ENCODE measurements around the gene TUBA4A. TPM values are rescaled to one million over a fixed set of nuclear protein-coding genes. Genes with fewer than 3 reads are reported as not detected.

The TUBA4A gene
- total and polyA plus RNA-seq, 2 donors, result 21.0 to 102 TPM

GRCh38 chr2:219220652-219221402 is 32.9 kb downstream of the TUBA4A start:
- Histone ChIP-seq H3K27ac (ENCODE audit: low read depth in 1 of 2, low read length in 1 of 2) (no peak overlapping the region), H3K27me3 (ENCODE audit: control insufficient read depth in 2 of 2, insufficient read depth in 1 of 2, low read length in 1 of 2) (peaks cover 0 to 12% of the 10 kb centered on the region in 2 donors), H3K4me1 (ENCODE audit: control insufficient read depth in 2 of 2, insufficient read depth in 2 of 2, low read length in 2 of 2) (peaks cover 18 to 23% of the 10 kb centered on the region in 2 donors), H3K36me3 (ENCODE audit: control insufficient read depth in 2 of 2, insufficient read depth in 2 of 2, low read length in 1 of 2) (peaks cover 61 to 62% of the 10 kb centered on the region in 2 donors), H3K4me3 (ENCODE audit: low read length in 2 of 2) (no peak overlapping the region), H3K9me3 (ENCODE audit: control insufficient read depth in 2 of 2, insufficient read depth in 1 of 2, low read length in 1 of 2) (peaks cover 0 to 3% of the 10 kb centered on the region in 2 donors)
- DNase-seq (ENCODE audit: low read depth in 6 of 9, low spot score in 9 of 9), result no peak
- 98% methylated on average over 19 of the region's 19 CpGs for WGBS

- Histone ChIP-seq H3K4me1 (ENCODE audit: control insufficient read depth in 2 of 2, insufficient read depth in 2 of 2, low read length in 2 of 2) (peaks cover 18 to 23% of the 10 kb centered on the region in 2 donors), H3K27me3 (ENCODE audit: control insufficient read depth in 2 of 2, insufficient read depth in 1 of 2, low read length in 1 of 2) (peaks cover 0 to 12% of the 10 kb centered on the region in 2 donors), H3K27ac (ENCODE audit: low read depth in 1 of 2, low read length in 1 of 2) (no peak overlapping the region), H3K36me3 (ENCODE audit: control insufficient read depth in 2 of 2, insufficient read depth in 2 of 2, low read length in 1 of 2) (peaks cover 53 to 54% of the 10 kb centered on the region in 2 donors), H3K4me3 (ENCODE audit: low read length in 2 of 2) (no peak overlapping the region), H3K9me3 (ENCODE audit: control insufficient read depth in 2 of 2, insufficient read depth in 1 of 2, low read length in 1 of 2) (peaks cover 0 to 3% of the 10 kb centered on the region in 2 donors)
- no peak for DNase-seq (ENCODE audit: low read depth in 6 of 9, low spot score in 9 of 9)
- WGBS, result 97% methylated on average over 18 of the region's 18 CpGs
These were observed 33.8 kb downstream of the TUBA4A start for GRCh38 chr2:219219784-219220532.

DNA sequence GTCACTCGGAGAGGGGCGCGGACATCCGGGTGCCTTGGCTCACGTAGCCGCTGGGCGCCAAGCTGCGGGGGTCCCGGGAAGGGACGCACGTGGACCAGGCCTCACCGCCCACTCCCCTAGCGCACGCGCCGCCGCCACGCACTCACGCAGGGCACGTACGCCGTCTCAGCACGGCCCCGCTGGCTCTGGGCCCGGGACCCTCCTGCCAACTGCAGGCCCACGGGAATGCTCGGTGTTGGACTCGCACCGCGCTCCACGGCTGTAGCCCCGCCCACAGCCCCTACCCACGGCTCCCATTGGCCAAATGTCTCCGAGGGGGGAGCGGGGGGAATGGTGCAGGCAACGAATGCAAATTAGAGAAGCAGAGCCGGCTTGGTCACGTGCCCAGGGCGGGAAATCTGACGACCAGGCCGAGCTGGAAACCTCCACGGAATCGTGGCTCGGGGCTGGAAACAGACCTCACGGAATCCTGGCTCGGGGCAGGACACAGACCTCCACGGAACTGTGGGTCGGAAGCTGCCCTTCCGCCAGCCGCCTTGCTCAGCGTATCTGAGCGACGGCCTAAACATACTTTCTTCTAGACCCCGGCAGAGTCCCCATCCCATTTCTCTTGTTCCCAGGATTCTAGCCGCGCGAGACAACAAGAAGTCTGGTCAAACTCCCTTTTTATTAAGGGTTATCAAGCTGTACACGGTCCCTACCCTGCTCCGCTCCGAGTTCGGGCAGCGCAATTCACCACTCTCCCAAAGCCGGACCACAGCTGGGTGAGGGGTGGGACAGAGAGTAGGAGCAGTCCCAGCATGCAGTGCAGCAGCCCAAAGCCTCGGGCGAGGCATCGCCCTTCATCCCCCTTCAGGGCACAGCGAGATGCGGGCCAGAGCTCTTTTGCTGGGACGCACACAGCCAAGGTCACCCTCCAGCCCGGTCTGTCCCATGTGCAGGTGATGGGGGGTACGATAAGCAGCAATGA is 34.7 kb downstream of the TUBA4A start, which contains the start of gene ABCB6:
Gene ABCB6, minus strand, starts transcription at position 227 of the 970 bp plus-strand sequence. CDS start 285 bp downstream, outside the sequence.
- Histone ChIP-seq H3K27ac (ENCODE audit: low read depth in 1 of 2, low read length in 1 of 2) (peak within 1 kb of the TSS; percentile 64 to 73), H3K4me1 (ENCODE audit: control insufficient read depth in 2 of 2, insufficient read depth in 2 of 2, low read length in 2 of 2) (peaks cover 18 to 23% of the 10 kb centered on the region in 2 donors), H3K4me3 (ENCODE audit: low read length in 2 of 2) (peak within 1 kb of the TSS; percentile 48), H3K36me3 (ENCODE audit: control insufficient read depth in 2 of 2, insufficient read depth in 2 of 2, low read length in 1 of 2) (peaks cover 43 to 52% of the 10 kb centered on the region in 2 donors), H3K27me3 (ENCODE audit: control insufficient read depth in 2 of 2, insufficient read depth in 1 of 2, low read length in 1 of 2) (peaks cover 0 to 12% of the 10 kb centered on the region in 2 donors), H3K9me3 (ENCODE audit: control insufficient read depth in 2 of 2, insufficient read depth in 1 of 2, low read length in 1 of 2) (peaks cover 0 to 3% of the 10 kb centered on the region in 2 donors)
- 22% methylated on average over 71 of the region's 71 CpGs for WGBS
- DNase-seq (ENCODE audit: low read depth in 6 of 9, low spot score in 9 of 9), result peak; percentile 59 to 92 (median 78)

GRCh38 chr2:219218217-219218731 is 35.4 kb downstream of the TUBA4A start:
- Histone ChIP-seq H3K4me1 (ENCODE audit: control insufficient read depth in 2 of 2, insufficient read depth in 2 of 2, low read length in 2 of 2) (peaks cover 18 to 23% of the 10 kb centered on the region in 2 donors), H3K36me3 (ENCODE audit: control insufficient read depth in 2 of 2, insufficient read depth in 2 of 2, low read length in 1 of 2) (peaks cover 36 to 45% of the 10 kb centered on the region in 2 donors), H3K27ac (ENCODE audit: low read depth in 1 of 2, low read length in 1 of 2) (peak overlapping the region; percentile 64 to 73), H3K27me3 (ENCODE audit: control insufficient read depth in 2 of 2, insufficient read depth in 1 of 2, low read length in 1 of 2) (peaks cover 0 to 12% of the 10 kb centered on the region in 2 donors), H3K9me3 (ENCODE audit: control insufficient read depth in 2 of 2, insufficient read depth in 1 of 2, low read length in 1 of 2) (peaks cover 0 to 3% of the 10 kb centered on the region in 2 donors), H3K4me3 (ENCODE audit: low read length in 2 of 2) (peak overlapping the region; percentile 48)
- peak in 1 of 9 donors; percentile 6 for DNase-seq (ENCODE audit: low read depth in 6 of 9, low spot score in 9 of 9)
- WGBS, result 1% methylated on average over 37 of the region's 37 CpGs

- Histone ChIP-seq H3K27ac (ENCODE audit: low read depth in 1 of 2, low read length in 1 of 2) (no peak overlapping the region), H3K9me3 (ENCODE audit: control insufficient read depth in 2 of 2, insufficient read depth in 1 of 2, low read length in 1 of 2) (peaks cover 0 to 3% of the 10 kb centered on the region in 2 donors), H3K36me3 (ENCODE audit: control insufficient read depth in 2 of 2, insufficient read depth in 2 of 2, low read length in 1 of 2) (peaks cover 26 to 27% of the 10 kb centered on the region in 2 donors), H3K4me1 (ENCODE audit: control insufficient read depth in 2 of 2, insufficient read depth in 2 of 2, low read length in 2 of 2) (peaks cover 18 to 23% of the 10 kb centered on the region in 2 donors), H3K27me3 (ENCODE audit: control insufficient read depth in 2 of 2, insufficient read depth in 1 of 2, low read length in 1 of 2) (peaks cover 0 to 12% of the 10 kb centered on the region in 2 donors), H3K4me3 (ENCODE audit: low read length in 2 of 2) (no peak overlapping the region)
- WGBS, result 94% methylated on average over 6 of the region's 6 CpGs
- no peak for DNase-seq (ENCODE audit: low read depth in 6 of 9, low spot score in 9 of 9)
These were observed 37.2 kb downstream of the TUBA4A start for GRCh38 chr2:219216535-219216915.

DNA sequence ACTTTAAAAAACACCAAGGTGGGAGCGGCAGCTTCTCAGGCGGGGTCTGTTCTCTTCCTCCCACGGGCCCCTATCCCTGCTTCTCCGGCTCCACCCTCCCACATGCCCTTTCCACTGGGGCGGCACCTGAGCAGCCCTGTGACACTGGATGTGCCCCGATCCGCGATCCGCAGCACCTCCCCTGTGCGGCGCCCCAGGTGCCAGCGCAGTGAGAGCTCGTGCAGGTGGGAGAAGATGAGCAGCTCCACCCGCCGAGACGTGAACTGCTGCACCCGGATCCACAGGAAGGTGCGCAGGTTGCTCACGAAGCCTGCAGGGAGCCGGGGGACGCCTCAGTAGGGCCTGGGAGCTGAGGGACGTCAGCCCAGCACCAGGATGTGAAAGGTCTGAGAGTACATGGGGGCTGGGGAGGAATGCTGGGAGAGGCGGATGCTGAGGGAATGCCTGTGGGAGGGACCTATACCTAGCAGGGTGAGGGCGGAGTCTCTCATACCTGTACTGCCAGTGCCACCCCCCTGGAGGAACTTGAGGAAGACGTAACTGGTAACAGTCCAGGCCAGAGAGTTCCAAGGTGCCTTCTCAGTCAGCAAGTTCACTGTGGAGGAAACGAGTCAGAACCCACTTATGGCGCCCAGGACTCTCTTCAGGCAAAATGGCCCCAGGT is 37.7 kb downstream of the TUBA4A start:
- H3K27ac ChIP-seq (ENCODE audit: low read depth in 1 of 2, low read length in 1 of 2), result no peak overlapping the region
- 96% methylated on average over 27 of the region's 27 CpGs for WGBS
- H3K9me3 ChIP-seq (ENCODE audit: control insufficient read depth in 2 of 2, insufficient read depth in 1 of 2, low read length in 1 of 2), result peaks cover 0 to 3% of the 10 kb centered on the region in 2 donors
- H3K4me3 ChIP-seq (ENCODE audit: low read length in 2 of 2), result no peak overlapping the region
- no peak for DNase-seq (ENCODE audit: low read depth in 6 of 9, low spot score in 9 of 9)
- peaks cover 22 to 23% of the 10 kb centered on the region in 2 donors for H3K36me3 ChIP-seq (ENCODE audit: control insufficient read depth in 2 of 2, insufficient read depth in 2 of 2, low read length in 1 of 2)
- H3K27me3 ChIP-seq (ENCODE audit: control insufficient read depth in 2 of 2, insufficient read depth in 1 of 2, low read length in 1 of 2), result peaks cover 0 to 12% of the 10 kb centered on the region in 2 donors
- H3K4me1 ChIP-seq (ENCODE audit: control insufficient read depth in 2 of 2, insufficient read depth in 2 of 2, low read length in 2 of 2), result peaks cover 18 to 27% of the 10 kb centered on the region in 2 donors

DNA sequence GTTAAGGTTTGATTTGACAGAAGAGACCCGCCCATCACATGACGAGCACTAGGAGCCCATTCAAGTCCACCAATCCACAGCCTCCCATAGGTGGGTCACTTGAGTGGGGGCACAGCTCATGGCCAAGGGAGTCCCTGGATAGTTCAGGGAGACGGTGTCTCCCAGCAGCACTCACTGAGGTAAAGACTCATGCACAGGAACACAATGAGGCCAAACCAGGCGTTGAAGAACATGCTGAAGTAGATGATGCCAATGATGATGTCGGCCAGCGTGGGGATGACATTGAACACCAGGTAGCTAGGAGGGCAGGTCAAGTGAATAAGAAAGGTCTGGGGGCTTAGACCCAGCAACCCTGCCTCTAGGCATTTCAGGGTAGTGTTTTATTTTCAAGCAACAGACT is 38.9 kb downstream of the TUBA4A start:
- H3K4me1 ChIP-seq (ENCODE audit: control insufficient read depth in 2 of 2, insufficient read depth in 2 of 2, low read length in 2 of 2), result peaks cover 18 to 39% of the 10 kb centered on the region in 2 donors
- H3K27ac ChIP-seq (ENCODE audit: low read depth in 1 of 2, low read length in 1 of 2), result no peak overlapping the region
- DNase-seq (ENCODE audit: low read depth in 6 of 9, low spot score in 9 of 9), result no peak
- peaks cover 0 to 3% of the 10 kb centered on the region in 2 donors for H3K9me3 ChIP-seq (ENCODE audit: control insufficient read depth in 2 of 2, insufficient read depth in 1 of 2, low read length in 1 of 2)
- H3K4me3 ChIP-seq (ENCODE audit: low read length in 2 of 2), result no peak overlapping the region
- H3K27me3 ChIP-seq (ENCODE audit: control insufficient read depth in 2 of 2, insufficient read depth in 1 of 2, low read length in 1 of 2), result peaks cover 0 to 12% of the 10 kb centered on the region in 2 donors
- 97% methylated on average over 6 of the region's 6 CpGs for WGBS
- H3K36me3 ChIP-seq (ENCODE audit: control insufficient read depth in 2 of 2, insufficient read depth in 2 of 2, low read length in 1 of 2), result peaks cover 20% of the 10 kb centered on the region in 2 donors

DNA sequence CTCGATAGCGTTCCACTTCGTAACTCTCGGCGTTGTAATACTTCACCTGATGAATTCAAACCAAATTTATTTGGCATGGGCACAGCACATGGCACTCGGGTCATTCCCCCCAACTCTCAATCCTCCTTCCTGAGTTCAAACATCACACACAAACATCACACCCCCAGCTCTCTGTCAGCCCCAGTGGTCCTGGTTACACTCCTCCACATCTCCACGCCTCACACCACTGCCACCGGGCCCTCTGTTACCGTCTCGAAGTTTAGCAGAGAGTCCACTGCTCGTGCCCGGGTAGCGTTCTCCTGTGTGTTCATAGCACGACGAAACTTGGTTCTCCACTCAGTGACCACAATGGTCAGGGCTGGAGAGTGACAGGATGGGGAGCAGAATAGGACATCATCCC is 39.6 kb downstream of the TUBA4A start:
- 97% methylated on average over 15 of the region's 15 CpGs for WGBS
- Histone ChIP-seq H3K27me3 (ENCODE audit: control insufficient read depth in 2 of 2, insufficient read depth in 1 of 2, low read length in 1 of 2) (peaks cover 0 to 12% of the 10 kb centered on the region in 2 donors), H3K9me3 (ENCODE audit: control insufficient read depth in 2 of 2, insufficient read depth in 1 of 2, low read length in 1 of 2) (peaks cover 0 to 3% of the 10 kb centered on the region in 2 donors), H3K4me3 (ENCODE audit: low read length in 2 of 2) (no peak overlapping the region), H3K4me1 (ENCODE audit: control insufficient read depth in 2 of 2, insufficient read depth in 2 of 2, low read length in 2 of 2) (peaks cover 16 to 41% of the 10 kb centered on the region in 2 donors), H3K36me3 (ENCODE audit: control insufficient read depth in 2 of 2, insufficient read depth in 2 of 2, low read length in 1 of 2) (peaks cover 21 to 23% of the 10 kb centered on the region in 2 donors), H3K27ac (ENCODE audit: low read depth in 1 of 2, low read length in 1 of 2) (no peak overlapping the region)
- no peak for DNase-seq (ENCODE audit: low read depth in 6 of 9, low spot score in 9 of 9)

Data from thymus (tissue), 11 donors.